Activated naive CD4-positive, alpha-beta T cell treated with anti-CD3 and anti-CD28 coated beads for 36 hours (primary cell): Measurements from ENCODE around the gene FBXL17. TPM values are rescaled to one million over a fixed set of nuclear protein-coding genes. Genes with fewer than 3 reads are reported as not detected.

Experiments used
- CTCF ChIA-PET: fragments of 350-600 bp; sonication (Branson Sonifier 250); formaldehyde crosslinking; loops from one replicate; lab custom pipeline; 2021; ENCODE audit warnings: antibody characterized with exemption; lab: Charles Lee
- DNase-seq: peaks from one replicate; pipeline ENCODE4 v3.0.0-alpha.2; 2020
- H3K27ac Mint-ChIP-seq: one replicate; pipeline ENCODE4 v1.8.0; 2021; ENCODE audit warnings: mild to moderate bottlenecking, mixed read lengths
- H3K27me3 Mint-ChIP-seq: one replicate; pipeline ENCODE4 v1.8.0; 2021; ENCODE audit warnings: low read depth, mixed read lengths
- H3K36me3 Mint-ChIP-seq: one replicate; pipeline ENCODE4 v1.8.0; 2021; ENCODE audit warnings: low read depth, mixed read lengths
- H3K4me1 Mint-ChIP-seq: one replicate; pipeline ENCODE4 v1.8.0; 2021; ENCODE audit warnings: low read depth, mixed read lengths
- H3K4me3 Mint-ChIP-seq: one replicate; pipeline ENCODE4 v1.8.0; 2021; ENCODE audit warnings: mild to moderate bottlenecking, moderate library complexity, mixed read lengths
- H3K9me3 Mint-ChIP-seq: one replicate; pipeline ENCODE4 v1.8.0; 2021; ENCODE audit warnings: mixed read lengths
- intact Hi-C: fragments of 100-400 bp; cut with micrococcal nuclease; formaldehyde crosslinking; loops from one replicate; pipeline ENCODE4 v1.15.1; 2023
- total RNA-seq, 2 experiments: library from RNA; stranded (reverse); gene quantifications; one replicate each; pipeline ENCODE4 v1.2.3, GENCODE V29; 2021

The FBXL17 gene
- total RNA-seq, 2 experiments from 2014 or later, result 3.5 to 4.3 TPM

- intact Hi-C loops, result loop anchor here (5.0 kb wide), 1 partner anchor 421 kb away; the partner anchor contains the start of gene EFNA5
- Mint-ChIP-seq H3K27ac (no peak overlapping the region), H3K9me3 (no peaks in the 10 kb centered on the region), H3K4me3 (no peak overlapping the region), H3K27me3 (no peaks in the 10 kb centered on the region), H3K4me1 (no peaks in the 10 kb centered on the region), H3K36me3 (peaks cover 8% of the 10 kb centered on the region)
- no peak for DNase-seq
- CTCF ChIA-PET, result no interaction called here
These were observed 288.7 kb downstream of the FBXL17 start for GRCh38 chr5:108093186-108093585.

- Mint-ChIP-seq H3K4me3 (no peak overlapping the region), H3K27ac (no peak overlapping the region), H3K9me3 (no peaks in the 10 kb centered on the region), H3K4me1 (no peaks in the 10 kb centered on the region), H3K27me3 (no peaks in the 10 kb centered on the region), H3K36me3 (peaks cover 11% of the 10 kb centered on the region)
- CTCF ChIA-PET, result no interaction called here
- DNase-seq, result no peak
- intact Hi-C loops, result loop anchor here (5.0 kb wide), 1 partner anchor 419 kb away; the partner anchor contains the start of gene EFNA5
These were observed 291.0 kb downstream of the FBXL17 start for GRCh38 chr5:108090946-108091345.

GRCh38 chr5:108084105-108084504 is 297.8 kb downstream of the FBXL17 start:
- H3K9me3 Mint-ChIP-seq, result no peaks in the 10 kb centered on the region
- H3K27me3 Mint-ChIP-seq, result no peaks in the 10 kb centered on the region
- no peak for DNase-seq
- intact Hi-C loops, result no loop called here
- H3K4me3 Mint-ChIP-seq, result no peak overlapping the region
- CTCF ChIA-PET, result no interaction called here
- peaks cover 9% of the 10 kb centered on the region for H3K36me3 Mint-ChIP-seq
- H3K4me1 Mint-ChIP-seq, result no peaks in the 10 kb centered on the region
- H3K27ac Mint-ChIP-seq, result no peak overlapping the region

- H3K9me3 Mint-ChIP-seq, result no peaks in the 10 kb centered on the region
- intact Hi-C loops, result no loop called here
These were observed 298.7 kb downstream of the FBXL17 start for GRCh38 chr5:108083232-108083631.

GRCh38 chr5:108081707-108082106 is 300.2 kb downstream of the FBXL17 start:
- intact Hi-C loops, result no loop called here
- no peaks in the 10 kb centered on the region for H3K9me3 Mint-ChIP-seq
- CTCF ChIA-PET, result no interaction called here
- H3K27me3 Mint-ChIP-seq, result no peaks in the 10 kb centered on the region
- H3K36me3 Mint-ChIP-seq, result peaks cover 4% of the 10 kb centered on the region
- H3K4me1 Mint-ChIP-seq, result no peaks in the 10 kb centered on the region
- H3K27ac Mint-ChIP-seq, result no peak overlapping the region
- DNase-seq, result no peak
- H3K4me3 Mint-ChIP-seq, result no peak overlapping the region

More at GRCh38 chr5:108083232-108083631, 298.7 kb downstream of the FBXL17 start:
- Mint-ChIP-seq H3K4me3 (no peak overlapping the region), H3K27me3 (no peaks in the 10 kb centered on the region), H3K27ac (no peak overlapping the region), H3K36me3 (peaks cover 5% of the 10 kb centered on the region), H3K4me1 (no peaks in the 10 kb centered on the region)
- CTCF ChIA-PET, result interaction anchor here (0.6 kb wide), 1 partner anchor 260 kb away, joined by 3 read pairs; no protein-coding TSS in a partner anchor
- DNase-seq, result no peak

GRCh38 chr5:108079753-108080152 is 302.1 kb downstream of the FBXL17 start:
- no peaks in the 10 kb centered on the region for H3K9me3 Mint-ChIP-seq
- CTCF ChIA-PET, result no interaction called here
- intact Hi-C loops, result no loop called here
- H3K27ac Mint-ChIP-seq, result no peak overlapping the region
- H3K4me1 Mint-ChIP-seq, result no peaks in the 10 kb centered on the region
- DNase-seq, result no peak
- no peak overlapping the region for H3K4me3 Mint-ChIP-seq
- H3K27me3 Mint-ChIP-seq, result no peaks in the 10 kb centered on the region
- peaks cover 9% of the 10 kb centered on the region for H3K36me3 Mint-ChIP-seq

- CTCF ChIA-PET, result interaction anchor here (0.7 kb wide), 1 partner anchor 198 kb away, joined by 5 read pairs; no protein-coding TSS in a partner anchor
- H3K4me1 Mint-ChIP-seq, result no peaks in the 10 kb centered on the region
- H3K4me3 Mint-ChIP-seq, result no peak overlapping the region
- H3K27me3 Mint-ChIP-seq, result no peaks in the 10 kb centered on the region
- H3K36me3 Mint-ChIP-seq, result peaks cover 14% of the 10 kb centered on the region
- DNase-seq, result no peak
- intact Hi-C loops, result no loop called here
- no peak overlapping the region for H3K27ac Mint-ChIP-seq
- peaks cover 4% of the 10 kb centered on the region for H3K9me3 Mint-ChIP-seq
These were observed 303.0 kb downstream of the FBXL17 start for GRCh38 chr5:108078882-108079281.

- peaks cover 17% of the 10 kb centered on the region for H3K36me3 Mint-ChIP-seq
- H3K9me3 Mint-ChIP-seq, result peaks cover 6% of the 10 kb centered on the region
- no peak for DNase-seq
- no peak overlapping the region for H3K4me3 Mint-ChIP-seq
- H3K27me3 Mint-ChIP-seq, result no peaks in the 10 kb centered on the region
- CTCF ChIA-PET, result interaction anchor here (0.7 to 1.3 kb wide), 2 partner anchors 155 to 197 kb away, joined by 3 to 5 read pairs; no protein-coding TSS in a partner anchor
- H3K27ac Mint-ChIP-seq, result no peak overlapping the region
- intact Hi-C loops, result no loop called here
- H3K4me1 Mint-ChIP-seq, result no peaks in the 10 kb centered on the region
These were observed 303.6 kb downstream of the FBXL17 start for GRCh38 chr5:108078345-108078744.

- Mint-ChIP-seq H3K4me3 (no peak overlapping the region), H3K9me3 (peaks cover 6% of the 10 kb centered on the region), H3K27me3 (no peaks in the 10 kb centered on the region), H3K4me1 (peaks cover 6% of the 10 kb centered on the region), H3K36me3 (peaks cover 17% of the 10 kb centered on the region), H3K27ac (no peak overlapping the region)
- CTCF ChIA-PET, result no interaction called here
- intact Hi-C loops, result no loop called here
- no peak for DNase-seq
These were observed 307.3 kb downstream of the FBXL17 start for GRCh38 chr5:108074626-108075025.

- Mint-ChIP-seq H3K27ac (no peak overlapping the region), H3K9me3 (no peaks in the 10 kb centered on the region), H3K27me3 (no peaks in the 10 kb centered on the region), H3K36me3 (peaks cover 3% of the 10 kb centered on the region), H3K4me1 (peaks cover 3% of the 10 kb centered on the region), H3K4me3 (no peak overlapping the region)
- no peak for DNase-seq
- CTCF ChIA-PET, result no interaction called here
- intact Hi-C loops, result no loop called here
These were observed 317.6 kb downstream of the FBXL17 start for GRCh38 chr5:108064302-108064701.

GRCh38 chr5:108061941-108062340 is 320.0 kb downstream of the FBXL17 start:
- intact Hi-C loops, result no loop called here
- no peak overlapping the region for H3K27ac Mint-ChIP-seq
- H3K4me1 Mint-ChIP-seq, result no peaks in the 10 kb centered on the region
- H3K27me3 Mint-ChIP-seq, result no peaks in the 10 kb centered on the region
- no peak for DNase-seq
- peaks cover 3% of the 10 kb centered on the region for H3K36me3 Mint-ChIP-seq
- no peak overlapping the region for H3K4me3 Mint-ChIP-seq
- no peaks in the 10 kb centered on the region for H3K9me3 Mint-ChIP-seq
- CTCF ChIA-PET, result no interaction called here

GRCh38 chr5:108060340-108060739 is 321.6 kb downstream of the FBXL17 start:
- intact Hi-C loops, result no loop called here
- H3K9me3 Mint-ChIP-seq, result no peaks in the 10 kb centered on the region
- H3K27ac Mint-ChIP-seq, result no peak overlapping the region
- no peak for DNase-seq
- no peak overlapping the region for H3K4me3 Mint-ChIP-seq
- peaks cover 3% of the 10 kb centered on the region for H3K36me3 Mint-ChIP-seq
- H3K4me1 Mint-ChIP-seq, result no peaks in the 10 kb centered on the region
- no peaks in the 10 kb centered on the region for H3K27me3 Mint-ChIP-seq
- CTCF ChIA-PET, result no interaction called here

GRCh38 chr5:108059334-108059733 is 322.6 kb downstream of the FBXL17 start:
- no peak overlapping the region for H3K4me3 Mint-ChIP-seq
- no peaks in the 10 kb centered on the region for H3K4me1 Mint-ChIP-seq
- H3K36me3 Mint-ChIP-seq, result peaks cover 9% of the 10 kb centered on the region
- no peaks in the 10 kb centered on the region for H3K27me3 Mint-ChIP-seq
- CTCF ChIA-PET, result interaction anchor here (0.6 kb wide), 1 partner anchor 39 kb away, joined by 5 read pairs; no protein-coding TSS in a partner anchor
- no peak overlapping the region for H3K27ac Mint-ChIP-seq
- intact Hi-C loops, result no loop called here
- no peak for DNase-seq
- peaks cover 2% of the 10 kb centered on the region for H3K9me3 Mint-ChIP-seq
